RWPE2 (cell line): ENCODE results near the gene SAMD8.

ENCODE experiments used
- ATAC-seq: fragments of 200-7000 bp; cut with Tn5 transposase; 3 replicates; pipeline ENCODE4 v1.9.1; 2021; ENCODE audit warnings: low read depth
- DNase-seq: peaks from one replicate; pipeline ENCODE4 v3.0.0-alpha.2; 2020; ENCODE audit warnings: low spot score
- H3K27ac ChIP-seq: fragments of 450-650 bp; 2 replicates; pipeline ENCODE4 v1.5.1; 2017; ENCODE audit warnings: mild to moderate bottlenecking; ENCODE audit not compliant: poor library complexity, severe bottlenecking
- H3K27me3 ChIP-seq: fragments of 250-450 bp; sonication (Bioruptor Pico); 2 replicates; pipeline ENCODE4 v1.5.1; 2021; ENCODE audit warnings: mild to moderate bottlenecking, moderate library complexity; ENCODE audit not compliant: insufficient read depth, poor library complexity, severe bottlenecking
- H3K36me3 ChIP-seq: fragments of 250-450 bp; sonication (Bioruptor Pico); 2 replicates; pipeline ENCODE4 v1.5.1; 2020; ENCODE audit warnings: low read depth, mild to moderate bottlenecking, moderate library complexity
- H3K4me1 ChIP-seq: fragments of 250-450 bp; sonication (Bioruptor Pico); 2 replicates; pipeline ENCODE4 v1.5.1; 2021; ENCODE audit warnings: mild to moderate bottlenecking, moderate library complexity; ENCODE audit not compliant: insufficient read depth, poor library complexity, severe bottlenecking
- H3K4me3 ChIP-seq: fragments of 250-450 bp; sonication (Bioruptor Pico); 2 replicates; pipeline ENCODE4 v1.5.1; 2021; ENCODE audit warnings: mild to moderate bottlenecking, moderate library complexity; ENCODE audit not compliant: severe bottlenecking
- H3K9me3 ChIP-seq: fragments of 250-450 bp; sonication (Bioruptor Pico); 2 replicates; pipeline ENCODE4 v1.5.1; 2021; ENCODE audit warnings: mild to moderate bottlenecking, moderate library complexity; ENCODE audit not compliant: severe bottlenecking
- TF ChIP-seq, protein P1 (sequence below): fragments of 450-650 bp; IDR thresholded peaks from one replicate; pipeline ENCODE4 v1.5.1; 2017; ENCODE audit warnings: mild to moderate bottlenecking, moderate library complexity; ENCODE audit not compliant: poor library complexity, severe bottlenecking

Gene SAMD8

DNA sequence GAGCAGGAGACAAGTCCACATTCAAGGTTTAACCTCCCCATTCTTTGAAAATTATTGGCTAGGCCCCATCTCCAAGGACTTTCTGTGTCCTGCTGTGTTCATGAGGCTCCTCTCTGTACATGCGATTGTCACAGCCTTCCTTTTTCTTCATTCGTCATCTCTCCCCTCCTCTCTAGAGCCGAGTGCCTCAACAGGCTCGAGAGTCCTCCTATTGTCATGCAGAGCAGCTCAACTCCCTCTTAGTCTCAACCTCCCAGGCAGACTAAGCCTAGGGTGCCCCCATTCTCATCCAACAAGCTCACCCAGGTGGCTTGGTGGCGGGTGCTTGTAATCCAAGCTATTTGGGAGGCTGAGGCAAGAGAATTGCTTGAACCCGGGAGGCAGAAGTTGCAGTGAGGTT, 35.1 kb upstream of the SAMD8 start:
- Histone ChIP-seq H3K4me3 (no peak overlapping the region), H3K4me1 (no peaks in the 10 kb centered on the region), H3K27ac (no peak overlapping the region), H3K9me3 (no peaks in the 10 kb centered on the region), H3K27me3 (no peaks in the 10 kb centered on the region), H3K36me3 (no peaks in the 10 kb centered on the region)
- TF ChIP-seq, protein P1, sequence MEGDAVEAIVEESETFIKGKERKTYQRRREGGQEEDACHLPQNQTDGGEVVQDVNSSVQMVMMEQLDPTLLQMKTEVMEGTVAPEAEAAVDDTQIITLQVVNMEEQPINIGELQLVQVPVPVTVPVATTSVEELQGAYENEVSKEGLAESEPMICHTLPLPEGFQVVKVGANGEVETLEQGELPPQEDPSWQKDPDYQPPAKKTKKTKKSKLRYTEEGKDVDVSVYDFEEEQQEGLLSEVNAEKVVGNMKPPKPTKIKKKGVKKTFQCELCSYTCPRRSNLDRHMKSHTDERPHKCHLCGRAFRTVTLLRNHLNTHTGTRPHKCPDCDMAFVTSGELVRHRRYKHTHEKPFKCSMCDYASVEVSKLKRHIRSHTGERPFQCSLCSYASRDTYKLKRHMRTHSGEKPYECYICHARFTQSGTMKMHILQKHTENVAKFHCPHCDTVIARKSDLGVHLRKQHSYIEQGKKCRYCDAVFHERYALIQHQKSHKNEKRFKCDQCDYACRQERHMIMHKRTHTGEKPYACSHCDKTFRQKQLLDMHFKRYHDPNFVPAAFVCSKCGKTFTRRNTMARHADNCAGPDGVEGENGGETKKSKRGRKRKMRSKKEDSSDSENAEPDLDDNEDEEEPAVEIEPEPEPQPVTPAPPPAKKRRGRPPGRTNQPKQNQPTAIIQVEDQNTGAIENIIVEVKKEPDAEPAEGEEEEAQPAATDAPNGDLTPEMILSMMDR: no peak
- DNase-seq: no peak
- no peak for ATAC-seq

DNA sequence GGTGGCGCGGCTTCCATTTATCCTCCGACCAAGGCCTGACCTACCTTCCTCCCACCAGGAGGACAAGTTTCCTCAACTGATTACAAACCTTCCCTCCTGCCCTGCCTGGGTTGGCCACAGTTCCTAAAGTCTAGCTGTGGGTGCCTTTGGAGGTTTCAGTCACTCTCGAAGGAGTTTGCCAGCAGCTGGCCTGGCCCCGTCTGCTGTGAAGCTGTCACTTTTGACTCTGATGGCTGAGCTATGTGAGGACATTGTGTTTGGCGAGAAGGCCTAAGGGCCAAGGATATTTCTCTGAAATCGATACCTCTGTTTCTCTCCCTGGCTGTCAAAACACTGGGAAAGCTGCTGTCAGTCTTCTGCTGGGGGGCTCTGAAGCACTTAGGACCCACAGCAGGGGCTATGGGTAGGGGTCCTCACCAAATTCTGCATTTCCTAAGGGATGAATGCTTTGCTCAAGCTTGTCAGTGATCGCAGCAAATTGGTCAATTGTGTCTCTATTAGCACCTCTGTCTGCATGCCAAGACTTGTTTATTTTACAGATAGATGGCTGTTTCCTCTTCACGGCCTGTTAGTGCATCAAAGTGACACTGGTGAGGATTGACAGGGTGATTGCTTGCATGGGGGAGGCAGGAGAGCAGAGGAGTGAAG, 31.9 kb upstream of the SAMD8 start:
- Histone ChIP-seq H3K27me3 (no peaks in the 10 kb centered on the region), H3K9me3 (no peaks in the 10 kb centered on the region), H3K27ac (no peak overlapping the region), H3K4me1 (no peaks in the 10 kb centered on the region), H3K4me3 (no peak overlapping the region), H3K36me3 (no peaks in the 10 kb centered on the region)
- TF ChIP-seq, protein P1: no peak
- ATAC-seq (no peak), DNase-seq (no peak)

DNA sequence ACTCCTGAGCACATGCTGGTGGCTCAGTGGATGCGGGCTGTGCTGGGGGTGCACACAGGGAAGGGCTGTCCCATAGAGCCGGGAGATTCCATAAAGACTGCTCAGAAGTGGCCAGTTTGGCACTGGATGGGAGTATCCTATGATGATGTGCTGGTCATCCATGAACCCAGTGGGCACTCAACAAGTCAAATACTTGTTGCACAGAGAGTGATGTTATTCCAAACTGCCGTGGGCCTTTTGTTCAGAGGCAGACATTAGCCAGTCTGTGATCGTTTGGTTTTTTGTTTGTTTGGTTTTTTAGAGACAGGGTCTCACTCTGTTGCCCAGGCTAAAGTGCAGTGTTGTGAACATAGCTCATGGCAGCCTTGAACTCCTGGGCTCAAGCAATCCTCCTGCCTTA, 30.9 kb upstream of the SAMD8 start:
- DNase-seq: no peak
- Histone ChIP-seq H3K9me3 (no peaks in the 10 kb centered on the region), H3K27me3 (no peaks in the 10 kb centered on the region), H3K4me1 (no peaks in the 10 kb centered on the region), H3K27ac (no peak overlapping the region), H3K36me3 (no peaks in the 10 kb centered on the region), H3K4me3 (no peak overlapping the region)
- TF ChIP-seq, protein P1: no peak
- no peak for ATAC-seq

DNA sequence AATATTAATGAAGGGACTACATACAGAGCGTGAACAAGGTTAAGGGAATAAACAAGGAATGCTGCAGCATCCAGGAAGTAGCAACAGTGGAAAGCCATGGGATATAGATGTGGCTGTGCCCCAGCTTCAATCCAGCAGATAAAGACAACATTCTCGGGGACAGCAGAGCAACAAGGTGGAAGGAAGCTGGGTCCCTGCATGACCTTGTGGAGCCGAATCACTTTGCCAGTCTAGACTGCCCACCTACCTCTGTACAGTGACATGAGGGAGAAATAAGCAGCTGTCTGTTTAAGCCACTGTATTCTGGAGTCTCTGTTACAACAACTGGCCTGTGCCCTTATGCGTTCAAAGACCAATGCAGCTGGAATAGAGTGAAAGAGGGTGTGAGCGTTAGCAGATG, 30.1 kb upstream of the SAMD8 start:
- Histone ChIP-seq H3K36me3 (no peaks in the 10 kb centered on the region), H3K27me3 (no peaks in the 10 kb centered on the region), H3K9me3 (no peaks in the 10 kb centered on the region), H3K4me3 (no peak overlapping the region), H3K27ac (no peak overlapping the region), H3K4me1 (no peaks in the 10 kb centered on the region)
- DNase-seq (no peak), ATAC-seq (no peak)
- TF ChIP-seq, protein P1: no peak

DNA sequence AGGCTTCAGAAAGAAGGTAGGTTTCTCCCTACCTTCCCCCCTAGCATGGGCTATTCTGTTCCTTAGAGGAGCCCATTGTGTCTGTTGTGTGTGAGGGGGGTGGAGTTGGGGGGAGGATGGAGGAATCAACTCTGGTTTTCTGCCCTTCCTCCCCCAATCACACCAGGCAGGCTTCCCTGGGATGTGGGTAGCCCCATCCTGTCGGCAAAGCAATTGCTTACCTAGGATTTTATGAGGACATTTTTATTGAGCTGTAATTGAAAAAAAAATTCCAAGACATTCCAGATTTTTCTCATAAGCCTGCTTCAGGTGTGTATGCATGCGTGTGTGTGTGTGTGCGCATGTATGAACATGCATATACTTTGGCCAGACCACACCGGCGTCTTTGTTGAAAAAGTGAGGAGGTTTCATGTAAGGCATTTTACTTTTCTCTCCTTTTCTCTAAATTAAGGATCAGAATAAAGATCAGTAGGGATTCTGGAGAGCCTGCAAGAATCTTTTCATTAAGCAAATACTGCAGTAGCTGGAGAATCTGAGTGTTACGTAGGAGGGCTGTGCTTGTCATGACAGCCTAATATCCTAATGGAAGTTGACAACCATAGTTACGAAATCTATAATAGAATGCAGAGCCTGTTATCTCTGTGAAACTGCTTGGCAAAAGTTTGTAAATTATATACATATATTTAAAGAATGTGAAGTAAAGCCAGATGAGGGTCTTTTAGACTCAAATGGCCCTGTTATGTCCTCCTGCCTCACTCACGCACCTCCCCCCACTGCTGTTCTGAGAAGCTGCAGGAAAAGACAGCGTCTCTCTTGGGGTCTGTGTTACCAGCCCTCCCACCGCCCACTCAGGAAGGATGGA, 27.3 kb upstream of the SAMD8 start:
- no peaks in the 10 kb centered on the region for H3K27me3 ChIP-seq
- no peaks in the 10 kb centered on the region for H3K9me3 ChIP-seq
- H3K36me3 ChIP-seq: no peaks in the 10 kb centered on the region
- no peak overlapping the region for H3K27ac ChIP-seq
- TF ChIP-seq, protein P1: no peak
- no peak for DNase-seq
- no peak for ATAC-seq
- H3K4me3 ChIP-seq: no peak overlapping the region
- no peaks in the 10 kb centered on the region for H3K4me1 ChIP-seq
